Skeletal muscle tissue (tissue), 1 donor: ENCODE results near the gene CRYZL1. TPM values are rescaled to one million over a fixed set of nuclear protein-coding genes. Genes with fewer than 3 reads are reported as not detected.

Source experiments
- total RNA-seq: library from RNA; depleted of rRNA; stranded (reverse); fragments of >200 nt; gene quantifications from one replicate; pipeline ENCODE4 v1.2.3, GENCODE V29; 2014

CRYZL1 gene
- total RNA-seq, 1 donor from 2014 or later = 35.5 TPM

Other genes with a start within 250 kb of the CRYZL1 start
- 43.8 TPM for gene IFNGR2, start 238.3 kb downstream of the CRYZL1 start, total RNA-seq
- gene TMEM50B, start 161.8 kb downstream of the CRYZL1 start, total RNA-seq = 24.5 TPM
- 2.1 TPM for gene DNAJC28, start 150.0 kb downstream of the CRYZL1 start, total RNA-seq
- 52.2 TPM for gene GART, start 99.6 kb downstream of the CRYZL1 start, total RNA-seq
- gene SON, start 98.7 kb downstream of the CRYZL1 start, total RNA-seq = 103 TPM
- gene DONSON, start 53.1 kb downstream of the CRYZL1 start, total RNA-seq = 15.7 TPM
- 21.4 TPM for gene ITSN1, start 760 bp upstream of the CRYZL1 start, total RNA-seq